Hematopoietic multipotent progenitor cell treated with erythropoietin and hydrocortisone succinate and interleukin-3 and kit ligand, for 8 days (in vitro differentiated cells): ENCODE results near the gene BIRC3.
A peak's percentile ranks its signal among the peaks of the same experiment; 100 is the strongest.
"Not testable (repeated sequence)": the region's sequence is repeated elsewhere in the genome, so short reads cannot be mapped to it uniquely, and the experiment has no call there.

Source experiments
- DNase-seq: peaks from one replicate; pipeline ENCODE4 v3.0.0-alpha.2; 2015

The BIRC3 gene

GRCh38 chr11:102330231-102330630 lies 12.9 kb downstream of the BIRC3 start:
- no peak for DNase-seq

DNA sequence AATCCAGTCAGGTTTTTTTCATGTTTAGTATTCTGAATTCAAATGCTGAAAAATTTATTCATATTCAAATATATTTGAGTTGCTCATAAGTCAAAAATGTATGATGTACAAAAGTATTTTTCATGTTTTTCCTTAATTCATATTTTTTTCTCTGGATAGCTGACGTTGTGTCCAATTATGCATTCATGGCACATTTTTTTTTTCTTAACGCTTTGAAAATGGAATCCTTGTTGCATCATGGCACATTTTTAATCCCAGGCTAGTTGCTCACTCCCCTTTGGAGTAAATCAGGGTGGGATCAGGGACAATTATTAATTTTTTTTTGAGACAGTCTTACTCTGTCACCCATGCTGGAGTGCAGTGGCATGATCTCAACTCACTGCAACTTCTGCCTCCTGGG lies 14.1 kb downstream of the BIRC3 start:
- no peak for DNase-seq

GRCh38 chr11:102332611-102332994 lies 15.3 kb downstream of the BIRC3 start:
- no peak for DNase-seq

GRCh38 chr11:102338479-102339010 lies 21.3 kb downstream of the BIRC3 start:
- no peak for DNase-seq

GRCh38 chr11:102341311-102341710 lies 24.0 kb downstream of the BIRC3 start:
- DNase-seq = not testable (repeated sequence)

DNA sequence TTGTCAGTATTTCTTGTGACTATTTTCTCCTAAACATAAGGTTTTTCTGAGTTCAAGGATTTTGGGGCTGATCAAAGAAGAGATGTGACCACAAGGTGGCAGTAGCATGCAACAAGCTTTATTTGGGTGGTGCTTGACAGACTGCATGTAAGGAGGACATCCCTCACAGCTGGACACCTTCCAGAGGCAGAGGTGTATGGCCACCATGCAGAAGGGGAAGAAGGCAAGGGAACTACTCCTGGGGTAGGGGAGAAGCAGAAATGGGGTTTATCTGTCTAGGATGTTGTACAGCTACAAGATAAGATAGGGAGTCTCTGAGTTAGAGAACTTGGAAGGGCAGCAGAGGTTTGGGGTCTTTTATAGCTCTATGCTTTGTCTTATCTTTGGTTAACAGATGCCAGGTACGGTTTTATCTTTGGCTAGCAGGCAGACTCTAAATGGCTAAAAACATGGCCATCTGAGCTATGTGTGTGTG lies 24.6 kb downstream of the BIRC3 start:
- peak; percentile 96 for DNase-seq

GRCh38 chr11:102343809-102344208 lies 26.5 kb downstream of the BIRC3 start:
- DNase-seq = no peak

GRCh38 chr11:102345904-102346303 lies 28.6 kb downstream of the BIRC3 start:
- DNase-seq = peak; percentile 4

GRCh38 chr11:102346456-102346747 lies 29.1 kb downstream of the BIRC3 start:
- no peak for DNase-seq

GRCh38 chr11:102346748-102347461 lies 29.6 kb downstream of the BIRC3 start, which contains the start of gene BIRC2:
TSS of gene BIRC2 (plus strand) at chr11:102347214. CDS start at chr11:102349855, 2,641 bp downstream.
- DNase-seq = peak; percentile 90

GRCh38 chr11:102347462-102348370 lies 30.4 kb downstream of the BIRC3 start:
- peak; percentile 69 for DNase-seq

GRCh38 chr11:102357116-102357515 lies 39.8 kb downstream of the BIRC3 start:
- DNase-seq = no peak

- no peak for DNase-seq
These were observed 42.1 kb downstream of the BIRC3 start for GRCh38 chr11:102359372-102359771.

DNA sequence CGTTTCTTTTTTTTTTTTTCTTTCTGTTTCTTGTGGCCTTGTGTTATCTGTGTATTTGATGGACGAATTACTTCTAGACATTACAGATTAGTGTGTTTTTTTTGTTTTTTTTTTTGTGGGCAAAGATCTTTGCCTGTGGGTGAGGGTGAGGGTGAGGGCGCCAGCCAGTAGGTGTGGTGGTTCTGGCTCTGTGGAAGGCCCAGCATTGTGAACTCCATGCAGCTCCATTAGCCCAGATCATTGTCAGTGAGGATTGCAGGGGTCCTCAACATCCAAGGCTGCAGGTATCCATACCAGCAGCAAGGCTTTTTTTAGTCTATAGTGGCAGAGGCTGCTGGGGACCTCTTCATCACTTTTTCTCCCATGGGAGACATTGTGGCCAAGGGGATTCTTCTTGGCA lies 43.4 kb downstream of the BIRC3 start:
- no peak for DNase-seq

DNA sequence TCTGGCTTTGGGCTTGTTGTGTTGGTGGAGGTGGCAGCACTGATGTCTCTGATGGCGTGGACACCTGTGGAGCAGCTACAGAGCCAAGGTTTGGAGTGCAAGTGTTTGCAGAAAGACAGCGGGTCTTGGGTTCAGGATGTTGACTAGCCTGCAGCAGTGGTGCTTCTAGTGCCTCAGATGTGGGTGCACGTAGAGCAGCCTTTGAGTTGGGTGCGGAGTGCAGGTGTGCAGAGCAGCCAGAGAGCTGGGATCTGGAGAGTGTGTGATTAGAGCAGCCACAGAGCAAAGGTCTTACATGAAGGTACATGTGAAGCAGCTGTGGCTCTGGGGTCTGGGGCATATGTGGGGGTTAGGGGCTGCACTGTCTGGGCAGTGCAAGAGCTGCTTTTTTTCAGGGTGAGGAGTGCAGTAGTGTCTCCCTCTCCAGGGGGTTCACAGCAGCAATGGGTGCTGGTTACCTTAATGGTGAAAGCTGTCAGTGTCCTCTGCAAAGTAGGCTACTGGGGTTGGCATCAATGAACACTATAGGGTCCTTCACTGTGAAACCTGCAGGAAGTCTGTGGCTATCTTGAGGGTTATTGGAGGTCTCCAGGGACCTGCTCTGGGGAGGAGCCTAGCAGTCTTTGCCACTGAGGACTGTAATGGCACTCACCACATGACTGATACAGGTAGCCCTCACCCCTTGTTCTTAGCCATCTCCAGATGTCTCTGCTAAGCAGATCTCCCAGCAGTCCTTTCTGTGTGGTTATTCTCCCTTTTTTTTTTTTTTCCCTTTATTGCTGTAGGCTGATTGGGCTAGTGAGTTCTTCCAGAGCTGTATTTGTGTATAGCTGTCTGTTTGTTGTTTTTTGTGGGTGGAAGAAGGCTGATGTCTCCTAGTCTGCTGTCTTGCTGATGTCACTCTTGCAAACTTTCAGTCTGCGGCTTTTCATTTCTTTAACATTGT lies 44.1 kb downstream of the BIRC3 start:
- DNase-seq = no peak

DNA sequence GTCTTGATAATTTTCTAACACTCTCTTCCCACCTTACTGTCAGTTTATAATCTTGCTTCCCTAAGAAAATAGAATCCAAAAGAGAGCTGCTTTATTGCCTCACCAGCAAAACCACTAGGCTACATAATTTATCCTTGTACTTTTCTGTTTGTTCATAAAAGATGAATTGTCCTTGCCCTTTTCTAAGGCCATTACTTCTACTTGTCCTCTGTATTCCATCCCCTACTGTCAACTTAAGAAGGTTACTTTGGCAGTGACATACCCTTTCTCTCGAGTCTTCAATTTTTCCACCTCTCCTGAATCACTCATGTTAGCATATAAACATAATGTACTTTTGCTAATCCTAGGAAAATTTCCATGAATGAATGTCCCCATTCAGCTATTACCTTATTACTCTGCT lies 47.7 kb downstream of the BIRC3 start:
- DNase-seq = no peak

DNA sequence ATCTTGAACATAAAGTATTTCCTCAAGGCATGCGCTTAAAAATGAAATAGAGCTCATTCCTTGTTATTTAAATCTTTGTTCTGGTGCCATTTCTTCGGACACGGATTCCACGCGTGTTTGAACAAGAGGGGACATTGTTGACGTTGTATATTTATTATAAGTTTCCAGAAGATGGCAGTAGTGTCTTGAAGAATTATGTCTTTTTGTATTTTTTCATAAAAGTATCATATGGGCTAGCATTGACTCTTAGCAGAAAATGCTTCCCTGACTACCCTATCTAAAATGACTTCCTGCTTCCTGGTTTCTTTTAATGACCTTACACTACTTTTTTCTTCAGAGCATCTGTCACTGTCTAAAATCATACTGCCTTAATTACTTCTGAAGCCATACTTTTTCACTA lies 50.1 kb downstream of the BIRC3 start:
- DNase-seq = peak; percentile 47

- DNase-seq = no peak
These were observed 51.2 kb downstream of the BIRC3 start for GRCh38 chr11:102368472-102368871.

DNA sequence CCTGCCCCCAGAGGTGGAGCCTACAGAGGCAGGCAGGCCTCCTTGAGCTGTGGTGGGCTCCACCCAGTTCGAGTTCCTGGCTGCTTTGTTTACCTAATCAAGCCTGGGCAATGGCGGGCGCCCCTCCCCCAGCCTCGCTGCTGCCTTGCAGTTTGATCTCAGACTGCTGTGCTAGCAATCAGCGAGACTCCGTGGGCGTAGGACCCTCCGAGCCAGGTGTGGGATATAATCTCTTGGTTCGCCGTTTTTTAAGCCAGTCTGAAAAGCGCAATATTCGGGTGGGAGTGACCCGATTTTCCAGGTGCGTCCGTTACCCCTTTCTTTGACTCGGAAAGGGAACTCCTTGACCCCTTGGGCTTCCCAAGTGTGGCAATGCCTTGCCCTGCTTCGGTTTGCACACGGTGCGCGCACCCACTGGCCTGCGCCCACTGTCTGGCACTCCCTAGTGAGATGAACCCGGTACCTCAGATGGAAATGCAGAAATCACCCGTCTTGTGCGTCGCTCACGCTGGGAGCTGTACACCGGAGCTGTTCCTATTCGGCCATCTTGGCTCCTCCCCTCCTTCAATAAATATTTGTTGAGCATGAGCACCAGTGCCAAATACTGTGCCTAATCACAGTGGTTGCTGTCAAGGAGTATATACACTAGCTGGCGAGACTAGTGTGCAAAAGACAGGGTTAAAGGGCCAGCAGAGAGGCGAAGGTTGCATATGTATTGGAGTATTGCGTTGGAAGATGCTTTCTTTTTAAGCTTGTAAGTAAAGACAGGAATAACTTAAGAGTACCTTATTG lies 57.5 kb downstream of the BIRC3 start:
- DNase-seq = not testable (repeated sequence)

- no peak for DNase-seq
These were observed 58.6 kb downstream of the BIRC3 start for GRCh38 chr11:102375720-102376399.

GRCh38 chr11:102377891-102378290 lies 60.6 kb downstream of the BIRC3 start:
- DNase-seq = no peak
